NCI-H128 (cell line): ENCODE data around the gene C19orf33.
"Not testable (repeated sequence)": the region's sequence is repeated elsewhere in the genome, so short reads cannot be mapped to it uniquely, and the experiment has no call there.

Source experiments
- DNase-seq: peaks from one replicate; lab custom pipeline; 2025; ENCODE audit not compliant: unreplicated experiment; lab: John Stamatoyannopoulos, UW

C19orf33 gene

DNA sequence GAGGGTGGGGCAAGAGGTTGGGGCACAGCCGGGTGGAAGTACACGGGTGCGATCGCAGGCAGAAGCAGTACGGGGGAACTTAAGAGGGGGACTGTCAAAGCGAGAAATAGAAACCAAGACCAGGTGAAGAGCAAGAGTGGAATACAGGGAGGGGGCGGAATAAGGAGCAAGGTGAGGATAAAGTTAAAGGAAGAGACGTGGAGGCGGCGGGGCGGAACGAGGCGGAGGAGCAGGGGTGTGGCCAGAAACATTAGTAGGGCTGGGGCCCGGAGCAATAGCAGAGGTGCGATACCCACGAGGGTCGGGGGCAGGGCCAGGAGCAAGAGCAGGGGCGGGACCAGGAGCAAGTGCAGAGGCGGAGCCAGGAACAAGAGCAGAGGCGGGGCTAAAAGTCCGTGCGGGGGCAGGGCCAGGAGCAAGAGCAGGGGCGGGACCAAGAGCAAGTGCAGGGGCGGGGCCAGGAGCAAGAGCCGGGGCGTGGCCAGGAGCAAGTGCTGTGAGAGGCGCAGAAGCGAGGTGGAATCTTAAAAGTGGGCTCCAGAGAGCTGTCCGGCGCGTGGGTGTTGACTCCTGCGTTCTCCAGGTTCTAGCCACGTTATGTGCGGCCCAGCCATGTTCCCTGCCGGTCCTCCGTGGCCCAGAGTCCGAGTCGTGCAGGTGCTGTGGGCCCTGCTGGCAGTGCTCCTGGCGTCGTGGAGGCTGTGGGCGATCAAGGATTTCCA lies 32.7 kb downstream of the C19orf33 start:
- peak; percentile 94 for DNase-seq

GRCh38 chr19:38337360-38337653 lies 33.3 kb downstream of the C19orf33 start:
- DNase-seq, result no peak

- not testable (repeated sequence) for DNase-seq
Observed at GRCh38 chr19:38339011-38339410, 35.0 kb downstream of the C19orf33 start.

DNA sequence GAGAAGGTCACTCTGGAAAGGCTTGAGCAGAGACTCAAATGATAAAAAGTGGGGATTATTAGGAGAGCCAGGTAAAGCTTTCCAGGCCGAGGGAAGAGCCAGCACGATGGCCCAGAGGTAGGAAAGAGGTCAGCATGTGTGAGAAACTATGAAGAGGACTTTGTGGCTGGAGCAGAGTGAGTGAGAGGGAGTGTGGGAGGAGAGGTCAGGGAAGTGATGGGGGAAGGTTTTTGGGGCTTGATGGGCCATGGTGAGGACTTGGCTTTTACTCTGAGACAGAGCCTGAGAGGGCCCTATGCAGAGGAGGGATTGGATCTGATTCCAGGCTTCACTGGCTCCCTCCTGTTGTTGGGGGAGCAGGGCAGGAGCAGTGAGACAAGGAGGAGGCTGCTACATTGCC lies 36.9 kb downstream of the C19orf33 start:
- DNase-seq, result no peak

GRCh38 chr19:38346837-38347236 lies 42.8 kb downstream of the C19orf33 start:
- DNase-seq, result no peak

DNA sequence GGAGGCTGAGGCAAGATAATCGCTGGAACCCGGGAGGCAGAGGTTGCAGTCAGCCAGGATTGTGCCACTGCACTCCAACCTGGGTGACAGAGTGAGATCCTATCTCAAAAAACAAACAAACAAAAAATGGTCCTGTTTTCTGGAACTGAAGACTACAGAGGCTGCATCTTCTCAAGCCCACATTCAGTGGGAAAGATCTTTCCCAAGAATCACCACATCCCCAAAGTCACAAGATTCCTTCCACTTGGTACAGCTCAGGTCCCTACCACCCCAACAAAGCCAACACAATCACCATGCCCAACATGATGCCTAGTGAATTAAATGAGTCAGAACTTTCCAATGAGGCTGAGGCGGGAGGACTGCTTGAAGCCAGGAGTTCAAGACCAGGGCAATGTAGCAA lies 46.8 kb downstream of the C19orf33 start:
- DNase-seq, result no peak

- no peak for DNase-seq
Observed at GRCh38 chr19:38351865-38352395, 47.9 kb downstream of the C19orf33 start.

DNA sequence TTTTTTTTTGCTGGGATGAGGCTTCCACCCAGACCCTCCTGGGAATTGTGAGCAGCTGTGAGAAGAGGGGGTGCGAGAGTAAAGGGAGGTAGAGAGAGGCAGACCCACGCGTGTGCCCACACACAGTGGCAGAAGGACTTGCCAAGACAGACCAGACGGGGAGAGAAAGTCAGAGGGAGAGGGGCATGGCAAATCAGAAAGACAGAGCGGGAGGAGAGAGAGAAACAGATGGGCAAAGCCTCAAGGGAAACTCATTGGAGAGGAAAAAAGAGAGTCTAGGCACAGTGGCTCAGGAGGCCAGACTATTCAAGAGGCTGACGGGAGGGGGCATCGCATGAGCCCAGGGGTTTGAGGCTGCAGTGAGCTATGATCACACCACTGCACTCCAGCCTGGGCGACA lies 48.6 kb downstream of the C19orf33 start:
- no peak for DNase-seq
